ENCODE results near the gene ENGASE.

ENGASE gene

GRCh38 chr17:79048826-79049755 lies 25.5 kb upstream of the ENGASE start:
- peak in 2 of 42 donors; percentile 5 to 13 for DNase-seq
- intact Hi-C loops (cut with DNase I): no loop called here

DNA sequence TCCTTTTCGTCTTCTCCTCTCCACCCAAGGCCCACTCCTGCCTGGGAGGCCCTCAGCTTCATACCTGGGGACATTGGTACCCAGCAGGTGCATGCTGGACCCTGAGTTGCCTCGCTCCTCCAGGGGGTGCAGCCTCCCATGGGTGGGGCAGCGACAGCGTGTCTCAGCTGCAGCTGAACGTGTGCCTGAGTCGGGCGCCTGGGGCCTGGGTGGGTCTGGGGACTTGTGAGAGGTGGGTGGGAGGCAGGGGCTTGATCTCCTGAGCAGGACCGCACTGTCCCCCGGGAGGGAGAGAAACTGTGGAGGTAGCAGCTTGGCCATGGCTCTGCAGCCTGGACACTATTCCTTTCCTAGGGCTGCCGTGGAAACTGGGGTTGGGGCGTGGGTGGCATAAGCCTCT lies 24.8 kb upstream of the ENGASE start:
- DNase-seq: peak in 2 of 42 donors; percentile 9
- intact Hi-C loops (cut with DNase I): no loop called here

DNA sequence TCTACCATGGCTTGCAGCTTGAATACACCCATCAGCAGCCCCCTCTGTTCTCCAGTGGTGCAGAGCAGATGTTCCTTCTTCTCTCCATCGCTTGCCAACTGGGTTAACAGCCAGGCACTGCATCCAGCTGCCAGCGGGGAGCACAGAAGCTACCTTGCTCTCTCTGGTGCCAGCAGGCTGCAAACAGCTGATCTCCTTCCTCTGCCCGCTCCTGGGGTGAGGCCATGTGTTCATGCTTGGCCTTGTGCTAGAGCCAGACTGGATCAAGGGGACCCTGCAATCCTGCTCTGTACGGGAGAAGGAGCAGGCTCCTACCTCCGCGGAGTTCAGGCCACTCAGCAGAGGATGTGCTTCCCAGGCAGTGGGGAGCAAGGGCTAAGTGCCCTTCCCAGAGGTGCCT lies 24.1 kb upstream of the ENGASE start:
- intact Hi-C loops (cut with DNase I): no loop called here
- DNase-seq: peak in 2 of 42 donors; percentile 5 to 13

GRCh38 chr17:79051306-79051705 lies 23.3 kb upstream of the ENGASE start:
- intact Hi-C loops (cut with DNase I): no loop called here
- peak in 1 of 42 donors; percentile 25 for DNase-seq

DNA sequence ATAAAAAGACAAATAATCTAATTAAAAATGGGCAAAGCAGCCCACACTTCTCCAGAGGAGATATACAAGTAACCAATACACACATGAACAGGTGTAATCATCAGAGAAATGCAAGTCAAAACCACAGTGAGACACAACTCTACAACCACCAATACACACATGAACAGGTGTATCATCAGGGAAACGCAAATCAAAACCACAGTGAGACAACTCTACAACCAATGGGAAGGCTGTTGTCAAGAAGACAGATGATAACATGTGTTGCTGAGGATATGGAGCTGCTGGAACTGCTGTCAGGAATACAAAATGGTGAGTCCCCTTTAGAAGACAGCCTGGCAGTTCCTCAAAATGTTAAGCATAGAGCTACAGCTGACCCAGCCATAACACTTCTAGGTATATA lies 22.5 kb upstream of the ENGASE start:
- DNase-seq: no peak
- intact Hi-C loops (cut with DNase I): no loop called here

- DNase-seq: peak in 1 of 42 donors; percentile 9
- intact Hi-C loops (cut with DNase I): no loop called here
Measured at GRCh38 chr17:79053251-79053925, 21.2 kb upstream of the ENGASE start.

DNA sequence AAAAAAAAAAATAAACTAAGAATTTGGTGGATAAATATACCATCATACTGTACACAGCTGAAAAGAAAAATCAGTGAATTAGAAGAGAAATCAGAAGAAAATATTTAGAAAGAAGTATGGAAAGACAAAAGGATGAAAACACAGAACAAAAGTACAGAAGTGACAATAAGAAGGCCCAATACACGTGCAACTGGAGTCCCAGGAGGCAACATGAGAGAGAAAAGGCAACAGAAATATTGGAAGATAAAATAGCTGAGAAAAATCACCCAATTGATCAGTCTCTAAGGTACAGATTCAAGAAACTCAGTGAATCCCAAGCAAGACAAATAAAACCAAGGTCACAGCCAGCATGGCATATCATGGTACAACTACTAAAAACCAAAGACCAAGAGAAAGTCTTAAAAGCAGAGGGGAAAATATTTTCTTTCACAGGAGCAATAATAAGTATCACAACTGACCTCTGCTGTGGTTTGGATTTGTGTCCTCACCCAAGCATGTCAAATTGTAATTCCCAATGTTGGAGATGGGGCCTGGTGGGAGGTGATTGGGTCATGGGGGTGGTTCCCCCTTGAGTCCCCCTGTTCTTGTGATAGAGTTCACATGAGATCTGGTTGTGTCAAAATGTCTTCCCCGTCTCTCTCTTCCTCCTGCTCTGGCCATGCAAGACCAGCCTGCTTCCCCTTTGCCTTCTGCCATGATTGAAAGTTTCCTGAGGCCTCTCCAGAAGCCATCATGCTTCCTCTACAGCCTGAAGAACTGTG lies 20.2 kb upstream of the ENGASE start:
- intact Hi-C loops (cut with DNase I): no loop called here
- peak in 1 of 42 donors; percentile 14 for DNase-seq

DNA sequence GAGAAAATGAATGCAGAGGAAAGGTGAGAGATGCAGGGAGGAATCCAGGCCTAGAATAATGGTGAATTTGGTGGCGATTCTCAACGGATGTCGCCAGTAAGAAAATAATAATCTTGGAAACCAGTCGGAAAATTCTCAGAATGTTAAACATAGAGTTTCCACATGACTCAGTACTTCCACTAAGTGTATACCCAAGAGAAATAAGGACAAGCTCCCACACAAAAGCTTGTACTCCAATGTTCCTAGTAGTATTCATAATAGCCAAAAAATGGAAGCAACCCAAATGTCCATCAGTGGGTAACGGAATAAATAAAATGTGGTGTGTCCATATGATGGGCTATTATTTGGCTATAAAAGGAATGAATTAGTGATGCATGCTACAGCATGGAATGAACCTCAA lies 19.4 kb upstream of the ENGASE start:
- intact Hi-C loops (cut with DNase I): no loop called here
- DNase-seq: no peak

- DNase-seq: no peak
- intact Hi-C loops (cut with DNase I): no loop called here
Measured at GRCh38 chr17:79057737-79058385, 16.8 kb upstream of the ENGASE start.

GRCh38 chr17:79062691-79063090 lies 11.9 kb upstream of the ENGASE start:
- intact Hi-C loops (cut with DNase I): no loop called here
- peak in 1 of 42 donors; percentile 26 for DNase-seq

GRCh38 chr17:79064026-79064425 lies 10.6 kb upstream of the ENGASE start:
- DNase-seq: no peak
- intact Hi-C loops (cut with DNase I): no loop called here

DNA sequence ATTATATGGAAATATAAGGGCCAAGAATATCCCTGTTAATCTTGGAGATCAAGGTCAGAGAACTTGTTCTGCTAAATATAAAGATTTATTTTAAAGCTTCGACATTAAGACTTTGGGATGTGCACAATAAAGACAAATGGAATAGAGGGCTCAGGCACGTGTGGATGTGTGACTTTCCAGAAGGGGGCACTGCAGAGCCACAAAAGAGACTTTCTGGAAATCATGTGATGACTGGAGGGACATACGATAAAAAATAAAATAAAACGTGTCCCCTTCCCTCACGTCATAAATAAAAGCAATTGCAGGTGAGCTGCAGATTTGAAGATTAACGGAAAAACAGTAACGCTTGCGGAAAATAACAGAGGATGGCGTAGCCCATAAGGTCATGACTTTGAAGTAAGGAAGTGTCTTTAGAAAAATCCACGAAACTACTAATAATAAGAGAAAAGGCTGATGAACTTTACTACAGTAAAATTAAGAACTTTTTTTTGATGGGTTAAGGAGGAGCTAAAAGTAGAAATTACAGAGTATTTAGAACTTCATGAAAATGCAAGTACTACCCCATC lies 9.4 kb upstream of the ENGASE start:
- intact Hi-C loops (cut with DNase I): no loop called here

GRCh38 chr17:79066963-79067362 lies 7.7 kb upstream of the ENGASE start:
- peak in 1 of 42 donors; percentile 20 for DNase-seq
- intact Hi-C loops (cut with DNase I): no loop called here

More for the DNA sequence above, 9.4 kb upstream of the ENGASE start:
- DNase-seq: peak in 29 of 42 donors; percentile 29 to 79 (median 56)

DNA sequence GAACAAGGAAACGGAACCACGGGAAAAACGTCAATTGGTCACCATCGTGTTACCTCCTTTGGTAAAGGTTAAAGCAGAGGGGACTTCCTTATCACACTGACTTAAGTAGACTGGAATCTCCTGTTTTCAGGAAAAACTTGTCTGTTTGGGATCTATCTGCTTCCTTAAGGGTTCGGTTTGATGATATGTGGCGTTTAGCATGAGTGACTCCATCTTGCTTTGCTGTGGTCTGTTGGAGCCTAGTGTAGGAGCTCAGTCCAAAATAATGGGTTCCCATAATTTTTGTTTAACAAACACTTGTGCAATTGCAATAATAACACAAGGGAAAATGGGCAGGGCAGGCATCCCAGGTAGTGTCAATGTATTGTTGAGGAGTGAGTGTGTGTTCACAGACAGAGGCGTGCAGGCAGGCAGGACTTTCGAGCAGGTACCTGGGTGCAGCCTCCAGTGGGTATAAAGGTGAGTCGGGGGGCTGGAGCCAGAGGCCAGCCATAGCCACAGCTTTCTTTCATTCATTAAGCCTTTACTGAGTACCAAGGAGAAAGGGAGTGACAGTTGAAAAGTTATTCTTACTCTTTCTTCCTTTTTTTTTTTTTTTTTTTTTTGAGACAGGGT lies 4.3 kb upstream of the ENGASE start:
- DNase-seq: peak in 1 of 42 donors; percentile 19
- intact Hi-C loops (cut with DNase I): no loop called here

- DNase-seq: peak in 1 of 42 donors; percentile 5
- intact Hi-C loops (cut with DNase I): no loop called here
Measured at GRCh38 chr17:79071161-79071740, 3.4 kb upstream of the ENGASE start.

GRCh38 chr17:79072544-79072943 lies 2.1 kb upstream of the ENGASE start:
- intact Hi-C loops (cut with DNase I): no loop called here
- peak in 1 of 42 donors; percentile 22 for DNase-seq

DNA sequence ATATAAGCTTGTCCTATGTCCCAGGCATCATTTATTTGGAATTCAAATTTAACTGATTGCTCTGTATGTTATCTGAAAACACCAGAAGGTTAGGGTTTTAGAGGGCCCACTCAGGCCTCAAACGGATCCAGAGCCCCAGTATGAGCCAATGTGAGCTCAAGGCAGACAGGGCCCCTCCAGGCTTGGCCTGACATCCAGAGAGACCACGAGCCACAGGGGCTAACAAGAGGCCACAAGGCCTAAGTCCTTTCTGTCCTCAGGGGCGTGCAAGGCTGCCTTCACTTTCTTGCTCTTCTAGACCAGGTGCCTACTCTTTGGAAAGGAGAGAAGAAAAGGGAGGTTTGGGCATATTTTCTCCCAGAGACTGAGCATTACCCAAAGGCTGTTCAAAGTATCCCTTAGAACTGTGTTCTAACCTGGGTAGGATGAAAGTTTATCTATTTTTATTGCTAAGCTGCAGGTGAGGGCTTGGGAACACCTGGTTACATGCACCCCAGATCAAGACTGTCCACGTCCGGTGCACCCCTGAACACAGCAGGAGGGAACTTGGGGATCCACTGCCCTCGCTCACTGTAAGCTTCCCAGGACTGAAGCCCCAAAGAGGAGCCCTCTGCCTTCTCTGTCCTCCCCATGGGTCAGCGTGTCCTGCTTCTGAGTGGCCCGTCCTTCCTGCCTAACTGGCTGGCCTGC lies 1.5 kb upstream of the ENGASE start:
- intact Hi-C loops (cut with DNase I): no loop called here
- peak in 1 of 42 donors; percentile 17 for DNase-seq

Measured in head of caudate nucleus (tissue), 42 donors.